Adrenal gland (tissue), 12 donors: Measurements from ENCODE around the gene CYB5R4. TPM values are rescaled to one million over a fixed set of nuclear protein-coding genes. Genes with fewer than 3 reads are reported as not detected.

Source experiments
- DNase-seq, 7 donors: peaks; one replicate each; pipeline ENCODE4 v3.0.0-alpha.2; 2019 to 2020
- H3K27ac ChIP-seq, 5 donors: fragments of 200-600 bp; sonication (generic) in 4 of 5; 1 replicate in 3 of 5; 2 replicates in 2 of 5; pipeline versions ENCODE4 v1.5.1 to v1.8.0; 2016 to 2020; ENCODE audit warnings: mild to moderate bottlenecking in 1 of 5
- H3K27me3 ChIP-seq: fragments of 200-600 bp; 2 replicates; pipeline ENCODE4 v1.8.0; 2021
- H3K36me3 ChIP-seq, 2 donors: fragments of 200-600 bp; replicated peaks in 1 of 2; 1 replicate in 1 of 2; 2 replicates in 1 of 2; pipeline versions ENCODE4 v1.5.1 to v1.8.0; 2018 to 2022
- H3K4me1 ChIP-seq, 2 donors: fragments of 200-600 bp; replicated peaks in 1 of 2; 1 replicate in 1 of 2; 2 replicates in 1 of 2; pipeline versions ENCODE4 v1.5.1 to v1.8.0; 2018 to 2021
- H3K4me3 ChIP-seq, 4 donors: fragments of 200-600 bp; sonication (generic) in 3 of 4; one replicate each; pipeline ENCODE4 v1.5.1; 2016 to 2018
- H3K9me3 ChIP-seq, 3 donors: fragments of 200-600 bp; sonication (generic) in 1 of 3; replicated peaks in 1 of 3; 1 replicate in 2 of 3; 2 replicates in 1 of 3; pipeline versions ENCODE4 v1.5.1 to v1.8.0; 2016 to 2021
- POLR2A ChIP-seq, 2 donors: fragments of 450-650 bp; IDR thresholded peaks; one replicate each; pipeline ENCODE4 v1.6.1; 2017; ENCODE audit warnings: antibody characterized with exemption in 2 of 2, mild to moderate bottlenecking in 2 of 2, moderate library complexity in 1 of 2
- WGBS, 4 donors: extraction: QIAGEN DNeasy Blood & Tissue Kit in 2 of 4; methylation state at CpG; one replicate each; pipeline versions ENCODE4 v1.1.5 to v1.1.7; 2013 to 2017; 5-methylcytosine and 5-hydroxymethylcytosine counted together
- intact Hi-C, 2 donors: fragments of 100-400 bp; cut with DNase I; formaldehyde crosslinking; loops; one replicate each; pipeline versions ENCODE4 v1.14.1 to v1.15.0; 2022 to 2023
- polyA plus RNA-seq, 3 donors: library from polyadenylated mRNA; stranded (reverse); fragments of 200-250 nt in 2 of 3; fragments of 350-450 nt in 1 of 3; fragmentation: Illumina TruSeq in 1 of 3; extraction: RNeasy Lipid Tissue Mini Kit (QIAGEN cat#74804) in 1 of 3; gene quantifications; one replicate each; pipeline ENCODE4 v1.2.3, GENCODE V29; 2013 to 2014
- total RNA-seq, 9 donors: library from RNA; depleted of rRNA in 4 of 9; stranded (reverse); fragments of >200 nt in 4 of 9; fragments of 120-200 nt in 1 of 9; fragmentation: NEBNext Ultra II Directional in 1 of 9; extraction: Animal tissue kit (Norgen Biotek cat#: 25700) in 1 of 9; gene quantifications; one replicate each; pipeline versions ENCODE4 v1.1.0 to v1.2.4, GENCODE V29; 2013 to 2023
- TF ChIP-seq, protein P1 (sequence below), 6 experiments: fragments of 450-650 bp in 4 of 6; fragments of 200-600 bp in 2 of 6; sonication (generic) in 1 of 6; IDR thresholded peaks; 1 replicate in 5 of 6; 2 replicates in 1 of 6; pipeline versions ENCODE4 v1.5.1 to v1.8.0; 2016 to 2021; ENCODE audit warnings: antibody characterized with exemption in 6 of 6, mild to moderate bottlenecking in 2 of 6, moderate library complexity in 1 of 6
- donor health status: healthy with polysubstance abuse.
- donor health status: Bipolar disorder and iron deficiency.
- donor health status: DM: yes; HTN: yes; CAD: no.
- donor health status: DM: no; HTN: no; CAD: no.
- donor health status: DM: no; HTN: no; CAD: no.
- donor health status: DM: yes; HTN: yes; CAD: no.

Gene CYB5R4
- total and polyA plus RNA-seq, 12 donors, result 1.3 to 22.0 (median 11.0) TPM

DNA sequence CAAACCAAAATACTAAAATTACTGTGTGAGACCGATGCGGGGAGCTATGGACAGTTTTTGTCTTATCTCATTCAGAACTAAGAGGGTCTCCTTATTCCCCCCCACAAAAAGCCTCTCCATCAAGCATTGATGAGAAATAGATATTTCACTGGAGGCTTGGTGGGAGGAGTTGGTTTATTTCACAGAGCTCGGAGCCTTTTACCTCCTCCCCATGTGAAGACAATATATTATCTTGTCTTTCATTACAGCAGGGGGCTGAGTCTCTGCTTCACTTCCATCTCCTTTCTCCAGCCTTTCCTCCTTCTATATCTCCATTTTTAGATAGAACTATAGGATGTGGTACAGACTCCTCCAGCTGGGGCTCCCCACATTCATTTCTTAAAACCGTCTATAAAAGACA lies 144.2 kb downstream of the CYB5R4 start:
- Histone ChIP-seq H3K4me3 (no peak overlapping the region), H3K36me3 (no peaks in the 10 kb centered on the region), H3K27me3 (no peaks in the 10 kb centered on the region), H3K4me1 (no peaks in the 10 kb centered on the region), H3K27ac (no peak overlapping the region), H3K9me3 (no peaks in the 10 kb centered on the region)
- no peak for DNase-seq
- TF ChIP-seq POLR2A (IDR thresholded peaks at IDR 0.05), result no peak
- TF ChIP-seq, protein P1, sequence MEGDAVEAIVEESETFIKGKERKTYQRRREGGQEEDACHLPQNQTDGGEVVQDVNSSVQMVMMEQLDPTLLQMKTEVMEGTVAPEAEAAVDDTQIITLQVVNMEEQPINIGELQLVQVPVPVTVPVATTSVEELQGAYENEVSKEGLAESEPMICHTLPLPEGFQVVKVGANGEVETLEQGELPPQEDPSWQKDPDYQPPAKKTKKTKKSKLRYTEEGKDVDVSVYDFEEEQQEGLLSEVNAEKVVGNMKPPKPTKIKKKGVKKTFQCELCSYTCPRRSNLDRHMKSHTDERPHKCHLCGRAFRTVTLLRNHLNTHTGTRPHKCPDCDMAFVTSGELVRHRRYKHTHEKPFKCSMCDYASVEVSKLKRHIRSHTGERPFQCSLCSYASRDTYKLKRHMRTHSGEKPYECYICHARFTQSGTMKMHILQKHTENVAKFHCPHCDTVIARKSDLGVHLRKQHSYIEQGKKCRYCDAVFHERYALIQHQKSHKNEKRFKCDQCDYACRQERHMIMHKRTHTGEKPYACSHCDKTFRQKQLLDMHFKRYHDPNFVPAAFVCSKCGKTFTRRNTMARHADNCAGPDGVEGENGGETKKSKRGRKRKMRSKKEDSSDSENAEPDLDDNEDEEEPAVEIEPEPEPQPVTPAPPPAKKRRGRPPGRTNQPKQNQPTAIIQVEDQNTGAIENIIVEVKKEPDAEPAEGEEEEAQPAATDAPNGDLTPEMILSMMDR (IDR thresholded peaks at IDR 0.05), result no peak
- WGBS, 4 donors, result 69 to 74% (median 71%) methylated on average over 4 of the region's 4 CpGs
- intact Hi-C loops, result no loop called here

DNA sequence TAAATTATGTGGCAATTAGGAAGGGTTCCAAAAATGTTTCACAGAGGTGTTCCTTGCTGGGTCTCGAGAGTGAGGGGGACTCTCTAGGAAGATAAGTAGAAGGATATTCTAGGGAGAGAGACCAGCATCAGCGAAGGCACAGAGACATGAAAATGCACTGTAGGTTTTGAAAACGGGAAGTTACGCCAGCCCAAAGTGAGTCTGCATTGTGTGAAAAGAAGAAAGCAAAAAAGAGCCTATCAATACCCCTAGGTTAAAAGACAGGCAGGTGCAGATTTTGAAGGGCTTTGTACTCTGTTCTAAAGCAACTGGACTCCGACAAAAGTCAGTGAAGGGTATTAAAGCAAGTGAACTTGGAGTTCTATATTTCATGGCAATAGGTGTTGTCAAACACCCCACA lies 148.4 kb downstream of the CYB5R4 start:
- no peak overlapping the region for H3K4me3 ChIP-seq
- TF ChIP-seq, protein P1 (IDR thresholded peaks at IDR 0.05), result no peak
- no peak for TF ChIP-seq POLR2A (IDR thresholded peaks at IDR 0.05)
- intact Hi-C loops, result no loop called here
- no peaks in the 10 kb centered on the region for H3K9me3 ChIP-seq
- WGBS, 4 donors, result 62 to 71% (median 67%) methylated on average over 5 of the region's 5 CpGs
- H3K27ac ChIP-seq, result no peak overlapping the region
- no peaks in the 10 kb centered on the region for H3K27me3 ChIP-seq
- no peak for DNase-seq
- H3K36me3 ChIP-seq, result no peaks in the 10 kb centered on the region
- H3K4me1 ChIP-seq, result no peaks in the 10 kb centered on the region

DNA sequence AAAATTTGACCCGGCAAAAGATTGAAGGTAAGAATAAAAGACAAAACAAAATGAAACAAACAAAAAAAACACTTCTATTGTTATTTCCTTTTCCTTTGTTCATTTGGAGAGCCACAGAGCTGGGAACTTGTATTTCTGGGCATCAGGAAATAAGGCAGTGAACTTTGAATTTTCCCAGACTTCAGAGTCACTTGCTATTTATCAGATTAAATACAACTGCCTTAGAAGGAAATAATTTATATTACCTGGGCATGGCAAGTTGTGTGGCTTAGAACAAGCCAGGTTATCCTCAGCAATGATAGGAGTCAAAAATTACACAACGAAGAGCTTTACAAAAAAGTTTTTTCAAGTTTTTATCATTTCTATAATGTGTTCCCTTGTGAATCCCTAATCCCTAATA lies 153.9 kb downstream of the CYB5R4 start:
- TF ChIP-seq POLR2A (IDR thresholded peaks at IDR 0.05), result no peak
- TF ChIP-seq, protein P1 (IDR thresholded peaks at IDR 0.05), result no peak
- 76 to 80% (median 77%) methylated on average over 2 of the region's 2 CpGs for WGBS, 4 donors

DNA sequence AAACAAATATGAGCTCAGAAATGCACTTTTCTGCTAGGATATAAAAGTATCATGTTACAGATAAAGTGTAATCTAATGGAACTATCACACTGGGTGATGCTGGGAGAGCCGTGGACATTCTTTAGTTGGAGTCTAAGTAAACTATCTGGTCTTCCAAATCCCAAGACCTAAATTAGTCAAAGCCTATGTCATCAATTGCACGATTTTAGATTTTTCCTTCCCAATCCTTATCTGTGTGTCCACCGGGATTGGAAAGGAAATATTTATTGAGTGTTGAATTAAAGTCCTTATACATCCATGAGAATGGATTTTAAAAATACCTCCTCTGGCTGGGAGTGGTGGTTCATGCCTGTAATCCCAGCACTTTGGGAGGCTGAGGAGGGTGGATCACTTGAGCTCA lies 154.4 kb downstream of the CYB5R4 start:
- no peak for DNase-seq
- H3K36me3 ChIP-seq, result no peaks in the 10 kb centered on the region
- H3K4me1 ChIP-seq, result no peaks in the 10 kb centered on the region
- H3K9me3 ChIP-seq, result no peaks in the 10 kb centered on the region
- no peak overlapping the region for H3K27ac ChIP-seq
- WGBS, 4 donors, result 52 to 65% (median 60%) methylated on average over 3 of the region's 3 CpGs
- intact Hi-C loops, result no loop called here
- H3K4me3 ChIP-seq, result no peak overlapping the region
- H3K27me3 ChIP-seq, result no peaks in the 10 kb centered on the region
- no peak for TF ChIP-seq POLR2A (IDR thresholded peaks at IDR 0.05)
- TF ChIP-seq, protein P1 (IDR thresholded peaks at IDR 0.05), result no peak

More for the DNA sequence above, 153.9 kb downstream of the CYB5R4 start:
- no peaks in the 10 kb centered on the region for H3K4me1 ChIP-seq
- no peak overlapping the region for H3K4me3 ChIP-seq
- H3K27me3 ChIP-seq, result no peaks in the 10 kb centered on the region
- no peak for DNase-seq
- intact Hi-C loops, result no loop called here
- H3K27ac ChIP-seq, result no peak overlapping the region
- H3K9me3 ChIP-seq, result no peaks in the 10 kb centered on the region
- no peaks in the 10 kb centered on the region for H3K36me3 ChIP-seq
